GM18505 (cell line): ENCODE measurements around the gene FBXW12.
"Not testable (repeated sequence)": the region's sequence is repeated elsewhere in the genome, so short reads cannot be mapped to it uniquely, and the experiment has no call there.

Experiments used
- ATAC-seq: cut with Tn5 transposase; IDR thresholded peaks from one replicate; pipeline ENCODE4 v1.9.1; 2021; ENCODE audit not compliant: unreplicated experiment
- POLR2A ChIP-seq: IDR thresholded peaks from 4 replicates; pipeline ENCODE4 v1.6.1; 2011; ENCODE audit warnings: borderline replicate concordance; ENCODE audit not compliant: insufficient read depth, insufficient read length; ENCODE audit errors: extremely low read depth

Gene FBXW12

DNA sequence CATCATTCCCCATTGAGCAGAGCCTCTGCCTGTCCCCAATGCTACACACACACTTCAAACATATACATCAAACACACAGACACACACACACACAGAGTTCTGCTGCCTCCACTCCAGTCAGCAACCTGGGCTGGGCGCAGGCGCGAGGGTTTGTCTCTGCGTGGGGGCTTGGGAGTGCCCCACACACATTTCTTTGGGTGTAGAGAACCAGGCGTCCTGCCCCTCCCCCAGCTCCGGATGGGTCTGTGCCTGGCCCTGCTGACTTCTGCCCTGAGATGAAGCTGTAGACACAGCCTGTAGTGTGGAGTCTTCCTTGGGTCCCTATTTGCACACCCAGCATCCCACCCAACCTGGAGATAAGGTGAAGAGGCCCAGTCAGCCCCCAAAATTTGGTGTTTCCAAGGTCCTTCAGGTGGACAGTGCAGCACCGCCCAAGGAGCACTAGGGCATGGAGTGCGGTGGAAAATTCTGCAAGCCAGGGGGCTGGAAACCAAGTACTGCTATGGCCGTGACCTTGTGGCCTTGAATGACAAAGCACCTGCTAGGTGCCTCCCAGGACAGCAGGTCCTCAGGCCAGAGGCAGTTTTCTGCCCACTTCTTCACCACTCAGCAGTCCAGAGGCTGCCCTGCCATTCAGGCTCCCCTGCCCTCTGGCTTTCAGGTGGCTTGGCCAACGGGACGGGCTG lies 26.8 kb downstream of the FBXW12 start:
- ATAC-seq = no peak
- no peak for TF ChIP-seq POLR2A

DNA sequence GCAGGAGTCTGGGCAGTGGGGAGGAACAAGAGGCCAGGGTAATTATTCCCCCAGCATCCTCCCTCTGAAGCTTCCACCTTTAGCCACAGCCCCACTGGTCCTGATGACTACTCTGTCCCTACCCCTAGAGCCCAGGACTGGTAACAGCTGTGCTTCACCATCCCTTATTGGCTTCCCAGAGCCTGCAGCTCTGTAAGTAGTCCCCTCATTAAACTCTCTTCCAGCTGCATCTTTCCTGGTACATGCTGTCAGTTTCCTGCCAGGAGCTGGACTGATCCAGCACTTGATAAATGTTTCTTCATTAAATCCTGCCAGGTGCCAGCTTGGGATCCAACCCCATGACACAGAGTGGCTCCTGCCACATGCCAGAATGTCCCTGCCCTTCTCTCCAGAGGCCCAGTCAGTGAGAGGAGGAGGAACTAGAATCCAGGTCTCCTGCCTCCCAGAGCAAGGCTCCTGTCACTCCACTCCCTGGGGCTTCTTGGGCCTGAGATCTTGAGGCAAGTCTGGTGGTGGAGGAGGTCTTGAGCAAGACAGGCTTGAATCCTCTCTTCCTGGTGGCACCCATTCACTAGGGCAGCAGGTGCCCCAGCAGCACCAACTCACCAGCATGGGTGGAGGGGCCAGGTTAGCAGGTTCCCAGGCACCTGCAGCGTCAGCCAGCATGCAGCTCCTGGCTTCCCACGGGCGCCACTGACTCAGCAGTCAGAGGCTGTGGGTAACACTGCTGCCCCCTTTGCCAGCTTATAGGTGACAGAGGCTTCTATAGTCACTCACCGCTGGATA lies 27.6 kb downstream of the FBXW12 start:
- ATAC-seq = no peak
- TF ChIP-seq POLR2A = no peak

DNA sequence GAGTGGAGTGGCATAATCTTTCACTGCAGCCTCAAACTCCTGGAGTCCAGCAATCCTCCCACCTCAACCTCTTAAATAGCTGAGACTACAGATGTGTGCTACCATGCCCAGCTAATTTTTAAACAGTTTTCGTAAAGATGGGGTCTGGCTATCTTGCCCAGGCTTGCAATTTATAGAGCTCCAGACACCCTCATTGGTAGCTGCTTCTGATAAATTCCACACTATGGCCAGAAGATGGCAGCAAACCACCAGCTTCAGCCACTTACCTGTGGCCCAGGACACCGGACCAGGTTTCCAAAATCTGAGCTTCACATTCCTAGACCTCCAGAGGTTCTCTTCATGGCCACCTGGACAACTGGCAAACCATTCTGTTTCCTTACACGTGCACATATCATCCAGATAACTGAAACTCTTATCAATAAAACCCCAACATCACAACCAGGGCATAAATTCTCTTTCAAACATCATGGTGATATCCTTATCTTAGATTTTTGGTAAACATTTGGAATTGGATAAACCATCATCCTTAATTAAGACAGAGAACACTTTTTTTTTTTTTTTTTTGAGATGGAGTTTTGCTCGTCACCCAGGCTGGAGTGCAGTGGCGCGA lies 28.9 kb downstream of the FBXW12 start:
- TF ChIP-seq POLR2A = no peak
- no peak for ATAC-seq

DNA sequence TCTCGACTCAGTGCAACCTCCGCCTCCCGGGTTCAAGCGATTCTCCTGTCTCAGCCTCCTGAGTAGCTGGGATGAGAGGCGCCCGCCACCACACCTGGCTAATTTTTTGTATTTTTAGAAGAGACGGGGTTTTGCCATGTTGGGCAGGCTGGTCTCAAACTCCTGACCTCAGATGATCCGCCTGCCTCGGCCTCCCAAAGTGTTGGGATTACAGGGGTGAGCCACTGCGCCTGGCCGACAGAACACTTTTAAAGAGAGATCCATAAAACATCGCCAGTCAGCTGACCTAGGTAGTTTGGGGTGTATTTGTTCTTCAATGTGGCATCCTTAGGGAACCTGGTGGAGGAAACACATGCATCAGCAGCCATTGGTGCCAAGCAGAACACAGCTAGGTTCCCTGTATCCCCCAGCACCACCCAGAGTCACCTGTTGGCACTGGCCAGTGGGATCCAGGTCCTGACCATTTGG lies 29.4 kb downstream of the FBXW12 start:
- ATAC-seq = not testable (repeated sequence)

DNA sequence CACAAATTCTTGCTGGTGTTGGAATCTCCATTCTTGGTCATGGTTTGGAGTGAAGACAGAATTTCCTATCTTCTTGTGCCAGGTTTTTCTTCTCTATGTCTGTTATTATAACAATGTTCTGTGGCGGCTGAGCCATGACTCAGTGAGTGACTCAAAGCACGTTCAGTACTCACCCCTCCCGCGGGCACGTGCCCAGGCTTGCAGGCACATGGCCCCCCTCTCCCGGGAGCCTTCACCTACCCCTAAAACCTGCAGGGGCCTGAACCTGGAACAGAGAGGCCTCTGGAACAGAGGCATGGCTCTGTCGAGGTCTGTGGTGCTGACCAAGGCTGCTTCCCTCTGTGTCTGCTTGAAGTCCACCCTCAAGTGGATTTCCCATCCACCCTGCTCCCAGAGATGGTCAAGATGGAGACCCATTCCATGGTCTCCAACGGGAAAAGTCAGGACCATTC lies 30.3 kb downstream of the FBXW12 start:
- TF ChIP-seq POLR2A = no peak
- no peak for ATAC-seq

DNA sequence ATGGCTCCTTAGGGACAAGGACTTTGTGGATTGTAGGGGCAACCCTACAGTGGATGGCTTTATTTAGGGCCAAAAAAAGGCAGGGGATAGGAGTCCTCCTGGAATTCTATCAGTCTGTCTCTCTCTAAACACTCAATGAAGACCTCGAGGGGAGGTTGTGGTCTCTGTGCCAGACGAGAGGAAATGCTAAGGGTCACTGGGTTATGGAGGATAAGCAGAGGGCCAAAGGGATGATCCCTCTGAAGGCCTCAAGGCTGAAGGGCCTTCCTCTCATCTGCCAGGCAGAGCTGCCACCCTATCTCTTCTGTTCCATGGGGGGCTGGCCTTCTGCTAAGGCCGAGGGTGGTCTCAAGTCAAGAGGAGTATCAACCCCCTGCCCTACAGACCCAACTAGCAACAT lies 30.9 kb downstream of the FBXW12 start:
- no peak for TF ChIP-seq POLR2A
- no peak for ATAC-seq

DNA sequence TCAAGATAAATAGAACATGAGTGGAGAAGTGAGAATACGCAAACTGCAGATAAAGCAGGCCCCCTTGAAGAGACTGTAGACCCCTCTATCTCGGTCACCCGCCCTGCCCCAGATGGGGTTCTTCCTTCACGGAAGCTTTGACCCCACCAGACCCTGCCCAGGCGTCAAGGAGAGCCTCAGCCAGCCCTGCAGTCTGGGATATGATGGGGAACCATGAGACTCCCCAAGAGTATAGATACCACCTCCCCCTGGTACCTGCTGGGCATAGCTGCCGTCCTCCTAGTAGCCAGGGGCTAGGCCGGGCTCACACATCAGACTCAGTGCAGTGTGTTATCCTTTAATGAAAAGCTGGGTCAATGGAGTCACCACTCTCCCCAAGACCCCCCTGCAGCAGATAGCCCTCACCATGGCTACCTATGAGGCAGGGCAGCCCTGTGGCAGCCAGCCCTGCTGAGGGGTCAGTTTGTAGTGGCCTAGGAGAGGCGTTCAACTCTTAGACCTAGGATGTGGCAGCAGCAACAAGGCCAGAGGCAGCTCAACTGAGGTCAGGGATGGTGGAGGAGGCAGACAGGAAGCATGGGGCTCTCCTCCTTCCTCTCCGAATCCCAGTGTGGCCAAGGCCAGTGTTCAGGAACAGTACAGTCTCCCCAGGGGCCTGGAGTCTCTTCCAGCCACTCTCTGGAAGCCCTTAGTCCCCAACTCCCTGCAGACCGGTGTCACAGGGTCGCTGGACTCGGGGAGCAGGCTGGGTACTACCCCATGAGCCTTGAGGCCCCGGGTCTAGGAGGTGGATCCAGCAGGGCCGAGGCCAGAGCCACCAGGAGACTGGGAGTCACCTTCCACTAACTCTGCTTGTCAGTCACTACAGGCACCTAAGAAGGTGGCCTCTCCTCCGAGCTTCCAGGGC lies 31.8 kb downstream of the FBXW12 start:
- no peak for TF ChIP-seq POLR2A
- ATAC-seq = no peak

DNA sequence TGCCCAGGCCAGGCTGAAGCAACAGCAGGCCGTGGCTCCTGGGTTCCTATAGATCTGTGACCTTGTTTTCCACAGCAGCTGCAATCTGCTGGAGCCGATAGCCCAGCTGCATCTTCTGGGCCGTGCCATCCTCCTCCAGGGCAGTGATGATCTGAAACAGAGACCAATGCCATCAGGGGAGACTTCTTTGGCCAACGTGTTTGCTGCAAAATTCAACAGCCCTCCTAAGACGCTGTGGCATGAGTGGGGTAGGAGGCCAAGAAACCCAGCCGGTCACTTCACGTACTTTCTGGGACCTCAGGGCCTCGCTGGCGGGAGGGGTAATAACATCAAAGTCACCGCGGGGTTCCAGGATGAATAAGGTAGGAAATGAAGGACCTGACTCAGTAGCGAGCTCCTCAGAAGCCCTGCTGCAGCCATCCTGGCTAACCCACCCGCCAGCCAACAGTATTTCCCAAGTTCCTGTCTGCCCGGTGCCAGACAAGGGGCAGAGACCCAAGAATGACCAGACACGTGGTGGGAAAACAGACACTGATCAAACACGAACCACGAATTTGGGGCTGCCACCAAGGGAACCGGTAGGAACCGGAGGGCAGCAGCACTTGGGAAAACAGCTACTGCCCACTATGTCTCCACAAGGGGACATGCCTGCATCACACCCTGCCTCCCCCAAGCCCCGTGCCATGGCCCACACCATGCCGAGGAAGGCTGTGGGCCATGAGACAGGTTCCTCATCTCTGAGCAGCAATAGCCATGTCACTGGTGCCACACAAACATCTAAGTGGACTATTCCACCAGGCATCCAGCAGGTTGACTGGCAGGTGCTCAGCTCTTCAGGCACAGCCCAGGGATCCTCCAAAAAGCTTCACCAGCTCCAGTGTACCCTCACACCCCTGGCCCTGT lies 32.7 kb downstream of the FBXW12 start:
- no peak for ATAC-seq
- TF ChIP-seq POLR2A = no peak

DNA sequence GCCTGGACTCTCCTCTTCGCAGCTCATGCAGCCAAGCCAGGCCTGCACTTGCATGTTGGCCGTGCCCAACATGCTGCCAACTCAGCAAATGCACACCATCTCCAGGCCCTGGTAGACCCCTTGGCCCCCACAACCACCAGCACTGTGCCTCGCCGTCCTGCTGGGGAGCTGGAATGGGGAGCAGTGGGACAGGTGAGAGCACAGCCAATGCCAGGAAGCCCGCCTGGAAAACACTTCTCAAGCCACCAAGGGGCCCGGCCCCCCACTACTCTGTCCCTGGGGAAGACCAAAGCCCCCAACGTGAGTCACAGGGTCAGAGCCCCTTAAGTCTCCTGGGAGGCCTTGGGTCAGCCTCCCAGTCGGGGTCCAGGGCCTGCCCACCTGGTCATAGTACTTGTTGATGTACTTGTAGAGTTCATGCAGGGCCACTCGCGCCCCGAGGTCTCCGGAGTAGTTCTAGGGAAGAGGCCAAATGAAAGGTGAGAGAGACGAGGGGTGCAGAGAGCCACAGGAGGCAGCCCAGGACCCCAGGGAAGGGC lies 33.4 kb downstream of the FBXW12 start:
- ATAC-seq = no peak

DNA sequence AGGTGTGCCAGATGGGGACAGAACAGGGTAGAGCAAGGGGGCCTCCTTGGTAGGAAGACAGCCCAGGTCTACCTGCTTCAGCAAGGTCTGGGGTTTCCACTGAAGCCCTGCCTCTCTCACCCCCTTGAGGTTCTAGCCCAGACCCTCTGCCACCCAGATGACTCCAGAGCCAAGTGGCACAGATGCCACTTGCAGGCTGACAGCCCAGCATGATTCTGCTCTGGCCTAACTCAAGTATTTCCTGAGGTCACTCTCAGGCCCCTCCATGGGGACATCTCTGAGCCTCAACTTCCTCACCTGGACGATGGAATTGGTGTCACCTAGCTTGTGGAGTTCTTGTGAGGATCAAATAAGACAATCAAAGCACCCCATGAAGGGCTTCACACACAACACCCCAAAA lies 34.0 kb downstream of the FBXW12 start:
- no peak for ATAC-seq
- no peak for TF ChIP-seq POLR2A

More for the DNA sequence above, 33.4 kb downstream of the FBXW12 start:
- no peak for TF ChIP-seq POLR2A

DNA sequence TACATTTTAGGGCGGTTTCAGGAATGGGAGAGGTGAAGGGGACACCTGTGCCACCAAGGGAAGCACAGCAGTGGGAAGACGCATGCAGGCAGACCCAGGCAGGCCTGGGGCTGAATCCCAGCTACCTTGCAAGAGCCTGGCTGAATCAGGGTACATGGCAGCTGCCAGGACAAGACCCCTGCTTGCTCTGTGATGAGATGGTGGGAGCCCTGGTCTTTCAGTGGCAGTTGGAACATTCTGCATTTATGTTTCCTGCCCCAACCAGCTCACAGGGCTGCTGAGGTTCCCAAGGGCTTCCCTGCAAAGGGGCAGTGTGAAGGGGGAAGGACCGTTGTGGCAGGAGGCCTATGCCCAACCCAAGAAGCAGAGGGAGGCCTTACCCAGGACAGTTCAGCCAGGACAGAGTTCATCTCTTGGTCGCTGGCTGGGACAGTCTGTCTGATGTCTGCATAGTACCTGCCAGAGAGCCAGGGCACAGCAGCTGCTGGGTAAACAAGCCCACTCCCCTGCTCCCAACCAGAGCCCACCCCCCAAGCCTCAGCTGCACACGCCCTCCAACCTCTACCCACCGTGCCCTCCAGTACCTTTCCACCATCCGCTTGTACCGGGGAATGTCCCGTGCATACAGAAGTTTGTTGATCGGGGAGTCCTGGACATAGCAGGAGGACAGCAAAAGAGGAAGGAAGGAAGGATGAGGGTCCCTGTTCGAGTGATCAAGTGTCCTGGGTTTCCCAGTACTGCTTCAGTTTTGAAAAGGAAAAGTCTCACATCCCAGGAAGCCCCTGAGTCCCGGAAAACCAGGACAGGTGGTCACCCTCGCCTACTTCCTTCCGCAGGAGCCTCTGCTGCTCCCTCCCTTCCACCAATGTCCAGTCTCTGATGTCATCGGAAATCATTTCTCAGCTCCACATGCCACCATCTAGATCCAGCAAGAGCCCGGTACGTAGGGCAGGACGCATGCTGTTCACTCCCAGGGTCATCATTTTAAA lies 34.7 kb downstream of the FBXW12 start:
- ATAC-seq = no peak
- no peak for TF ChIP-seq POLR2A
